HG03025 (cell line): Measurements from ENCODE around the gene CEACAM3.

Source experiments
- ATAC-seq: cut with Tn5 transposase; IDR thresholded peaks from one replicate; pipeline ENCODE4 v1.9.1; 2021; ENCODE audit warnings: mild to moderate bottlenecking, moderate library complexity; ENCODE audit not compliant: unreplicated experiment, low FRiP score

The CEACAM3 gene

DNA sequence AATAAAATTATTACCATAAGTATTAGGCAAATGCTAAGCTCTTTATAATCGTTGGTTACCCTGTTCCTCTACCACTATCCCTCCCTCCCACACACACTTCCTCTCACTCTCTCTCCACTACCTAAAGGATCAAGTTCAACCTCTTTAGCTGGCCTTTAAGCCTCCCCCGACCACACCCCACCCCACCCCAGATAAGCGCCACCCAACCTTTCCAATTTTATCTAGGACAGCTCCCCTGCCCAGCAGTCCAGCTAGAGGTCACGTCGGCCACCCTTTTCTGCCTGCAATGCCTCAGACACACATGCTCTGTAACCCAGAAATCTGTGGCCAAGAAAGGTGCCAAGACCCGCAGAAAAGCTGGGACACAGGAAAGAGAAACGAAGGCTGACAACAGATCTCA, 47.0 kb downstream of the CEACAM3 start:
- no peak for ATAC-seq

DNA sequence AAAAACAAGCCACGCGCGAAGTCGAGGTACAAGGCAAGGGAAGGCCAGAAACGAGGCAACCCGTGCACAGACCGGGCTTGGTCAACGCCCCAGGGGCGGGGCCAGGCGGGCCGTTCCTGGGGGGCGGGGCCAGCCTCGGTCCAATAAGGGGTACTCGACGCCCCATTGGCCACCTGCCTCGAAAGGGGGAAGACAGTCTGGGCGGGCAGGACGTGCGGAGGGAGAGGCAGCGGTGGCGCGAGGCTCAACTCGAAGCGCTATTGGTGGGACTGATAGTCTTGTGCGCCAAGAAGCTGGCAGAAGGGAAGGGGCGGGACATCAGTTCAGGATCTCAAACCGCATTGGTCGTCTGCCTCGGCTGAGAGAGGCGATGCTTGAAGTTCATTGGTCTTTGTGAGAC, 48.2 kb downstream of the CEACAM3 start, which contains the start of gene LYPD4:
Gene LYPD4 (minus strand): TSS at position 83 of the 400 bp plus-strand sequence. CDS start 5,398 bp downstream, outside the sequence.
- no peak for ATAC-seq

DNA sequence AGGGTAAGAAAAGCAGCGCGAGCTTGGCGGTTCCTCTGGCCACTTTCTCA, 48.4 kb downstream of the CEACAM3 start, which contains the start of gene DMRTC2:
Gene DMRTC2 (plus strand): TSS at position 42 of the 50 bp plus-strand sequence. CDS start 2,387 bp downstream, outside the sequence.
- ATAC-seq = no peak

DNA sequence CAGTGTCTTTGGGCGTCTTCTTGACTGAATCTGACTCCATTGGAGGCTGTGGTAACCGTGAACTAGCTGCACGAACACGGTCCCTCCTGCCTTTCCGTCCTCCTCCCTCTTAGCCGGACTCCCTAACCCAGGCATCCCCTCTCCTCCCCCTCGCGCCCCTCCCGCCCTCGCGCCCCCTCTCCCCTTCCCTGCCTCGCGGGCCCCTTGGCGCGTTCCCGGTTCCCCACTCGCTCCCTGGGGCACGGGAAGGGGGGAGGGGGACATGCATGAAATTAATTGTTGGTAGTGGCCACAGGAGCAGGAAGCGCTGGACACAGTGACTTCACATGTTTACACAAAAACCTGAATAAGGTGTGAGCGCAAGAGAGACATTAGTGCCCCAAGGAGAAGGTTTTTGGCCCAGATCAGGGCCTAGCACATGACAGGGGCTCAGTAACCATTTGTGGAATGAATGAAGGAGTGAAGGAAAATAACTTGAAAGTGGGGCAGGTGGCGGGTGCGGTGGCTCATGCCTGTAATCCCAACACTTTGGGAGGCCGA, 48.7 kb downstream of the CEACAM3 start:
- ATAC-seq = no peak

DNA sequence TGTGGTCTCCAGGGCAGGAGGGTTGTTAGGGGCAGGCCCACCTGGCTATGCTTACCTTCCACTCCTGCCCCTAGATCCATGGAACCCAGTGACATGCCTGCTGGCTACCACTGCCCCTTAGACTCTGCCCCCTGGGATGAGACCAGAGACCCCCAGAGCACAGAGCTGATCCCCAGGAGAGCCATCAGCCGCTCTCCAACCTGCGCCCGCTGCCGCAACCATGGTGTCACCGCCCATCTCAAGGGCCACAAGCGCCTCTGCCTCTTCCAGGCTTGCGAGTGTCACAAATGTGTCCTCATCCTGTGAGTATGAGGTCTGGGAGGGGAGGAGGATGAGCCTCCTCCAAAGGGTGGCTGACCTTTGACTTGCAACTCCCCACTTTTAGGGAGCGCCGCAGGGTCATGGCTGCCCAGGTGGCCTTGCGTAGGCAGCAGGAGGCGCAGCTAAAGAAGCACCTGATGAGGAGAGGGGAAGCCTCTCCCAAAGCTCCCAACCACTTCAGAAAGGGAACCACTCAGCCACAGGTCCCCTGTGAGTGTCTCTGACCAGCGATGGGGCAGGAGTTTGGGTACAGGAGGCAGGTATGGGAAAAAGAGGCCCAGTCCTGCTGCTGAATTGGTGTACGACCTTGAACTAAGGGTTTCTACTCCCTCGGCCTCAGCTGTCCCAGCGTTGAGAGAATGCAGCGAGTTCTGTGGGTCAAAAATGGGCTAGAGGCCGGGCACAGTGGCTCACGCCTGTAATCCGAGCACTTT, 51.1 kb downstream of the CEACAM3 start:
- ATAC-seq = no peak

DNA sequence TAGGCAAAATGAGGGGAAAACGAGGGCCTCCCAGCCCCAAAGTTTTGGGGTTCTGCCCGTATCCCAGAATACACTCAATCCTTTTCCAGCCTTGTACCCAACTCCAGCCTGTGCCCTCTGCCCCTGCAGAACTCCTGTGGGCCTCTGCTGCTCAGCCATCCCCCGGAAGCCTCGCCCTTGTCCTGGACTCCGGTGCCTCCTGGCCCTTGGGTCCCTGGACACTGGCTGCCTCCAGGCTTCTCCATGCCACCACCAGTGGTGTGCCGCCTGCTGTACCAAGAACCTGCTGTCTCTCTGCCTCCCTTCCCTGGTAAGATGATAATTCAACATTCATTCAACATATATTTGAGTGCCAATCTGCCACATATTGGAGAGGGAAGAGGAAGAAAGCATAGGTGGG, 52.3 kb downstream of the CEACAM3 start:
- no peak for ATAC-seq

DNA sequence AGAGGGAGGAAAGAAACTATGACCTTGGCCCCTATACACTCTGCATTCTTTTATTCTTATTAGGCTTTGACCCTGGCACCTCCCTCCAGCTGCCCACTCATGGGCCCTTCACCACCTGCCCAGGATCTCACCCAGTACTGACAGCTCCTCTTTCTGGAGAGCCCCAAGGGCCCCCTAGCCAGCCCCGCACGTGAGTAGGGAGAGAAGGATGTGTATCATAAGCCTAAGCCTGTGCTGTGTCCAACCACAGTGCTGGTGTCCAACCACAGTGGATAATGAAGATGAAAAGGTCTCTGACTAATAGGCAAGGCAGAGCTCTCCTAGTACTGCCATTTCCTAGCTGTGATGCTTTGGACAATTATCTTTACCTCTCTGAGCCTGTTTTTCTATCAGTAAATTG, 52.7 kb downstream of the CEACAM3 start:
- no peak for ATAC-seq

DNA sequence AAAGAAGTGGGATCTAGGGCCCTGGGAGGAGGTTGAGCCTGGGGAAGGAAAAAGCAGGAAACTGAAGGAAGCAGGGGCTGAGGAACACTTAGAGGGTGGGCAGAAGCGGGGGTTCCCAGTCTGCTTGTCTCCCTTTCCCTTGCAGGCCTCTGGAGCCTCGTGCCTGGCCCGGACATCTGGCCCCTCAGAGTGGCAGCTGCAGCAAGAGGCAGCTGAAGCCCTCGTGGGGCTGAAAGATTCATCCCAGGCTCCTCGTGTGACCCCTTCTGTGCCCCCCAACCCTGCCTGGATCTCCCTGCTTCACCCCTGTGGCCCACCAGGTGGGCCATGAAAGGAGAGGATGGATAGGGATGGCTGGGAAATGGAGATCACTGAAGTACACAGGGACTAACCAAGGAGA, 54.0 kb downstream of the CEACAM3 start:
- no peak for ATAC-seq

DNA sequence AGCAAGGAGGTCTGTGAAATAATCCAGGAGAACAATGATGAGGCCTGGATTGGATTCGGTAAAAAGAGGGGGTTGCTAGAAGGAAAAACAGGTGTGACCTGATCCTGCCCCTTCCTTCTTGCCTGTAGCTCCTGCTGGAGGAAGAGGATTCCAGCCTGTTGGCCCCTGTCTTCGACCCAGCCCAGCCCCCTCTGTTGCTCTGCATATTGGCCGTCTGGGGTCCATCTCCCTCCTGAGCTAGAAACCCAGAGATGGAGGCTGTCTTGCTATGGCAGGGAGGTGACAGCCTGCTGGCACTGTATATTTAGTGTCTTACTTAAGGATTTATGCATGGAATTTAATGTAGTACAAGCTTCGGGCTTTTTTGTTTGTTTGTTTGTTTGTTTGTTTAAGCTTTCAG, 55.1 kb downstream of the CEACAM3 start:
- no peak for ATAC-seq

DNA sequence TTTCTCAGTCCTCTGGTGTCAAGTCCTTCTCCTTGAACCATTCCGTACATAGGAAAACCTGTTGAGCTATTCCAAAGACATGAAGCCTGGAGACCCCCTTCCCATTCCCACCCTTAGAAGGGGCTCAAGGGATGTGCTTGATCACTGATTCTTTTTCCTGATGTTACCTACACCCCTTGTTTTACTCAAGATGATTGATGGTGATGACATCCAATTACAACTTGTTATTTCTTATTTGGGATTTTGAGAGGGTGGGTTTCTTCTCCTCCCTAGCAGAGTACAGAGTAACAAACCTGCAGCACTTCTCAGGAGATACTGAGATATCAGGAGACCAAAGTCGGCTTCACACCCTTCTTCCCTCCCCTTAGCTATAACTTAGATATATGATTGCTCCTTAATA, 57.0 kb downstream of the CEACAM3 start:
- ATAC-seq = no peak

DNA sequence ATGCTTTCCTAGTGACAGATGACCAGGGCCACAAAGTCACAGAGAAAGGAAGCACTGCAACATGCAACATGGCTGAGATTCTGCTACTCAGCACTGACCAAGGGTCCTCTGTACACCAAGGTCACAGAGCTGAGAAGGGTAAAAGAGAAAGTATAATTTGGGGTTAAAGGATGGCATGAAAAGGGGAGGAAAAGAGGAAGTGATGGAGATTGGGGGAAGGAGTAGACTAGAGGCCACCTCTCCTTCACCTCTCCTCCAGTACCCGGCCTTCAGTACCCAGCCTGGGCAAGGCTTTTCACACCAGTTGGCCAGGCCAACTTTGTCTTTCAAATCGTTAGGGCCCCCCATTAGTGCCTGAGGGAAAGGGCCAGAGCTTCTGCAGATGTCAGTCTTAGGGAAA, 57.4 kb downstream of the CEACAM3 start:
- no peak for ATAC-seq

DNA sequence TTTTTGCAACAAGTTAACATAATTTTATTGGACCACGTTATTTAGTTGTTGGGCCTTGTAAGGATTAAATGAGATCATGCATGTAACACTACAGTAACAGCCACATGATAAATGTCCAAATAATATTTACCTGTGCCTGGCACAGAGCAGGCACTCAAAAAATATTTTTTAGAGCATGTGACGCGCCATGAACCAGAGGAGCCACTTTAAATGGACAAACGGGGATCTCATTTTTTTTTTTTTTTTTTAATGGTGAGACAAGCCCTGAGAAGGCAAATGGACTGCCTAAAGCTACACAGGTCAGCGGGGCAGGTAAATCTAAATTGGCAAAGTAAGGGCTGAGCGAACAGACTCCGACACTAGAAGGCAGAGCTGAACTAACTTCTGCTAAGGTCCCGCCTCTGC, 62.8 kb downstream of the CEACAM3 start:
- ATAC-seq = no peak

DNA sequence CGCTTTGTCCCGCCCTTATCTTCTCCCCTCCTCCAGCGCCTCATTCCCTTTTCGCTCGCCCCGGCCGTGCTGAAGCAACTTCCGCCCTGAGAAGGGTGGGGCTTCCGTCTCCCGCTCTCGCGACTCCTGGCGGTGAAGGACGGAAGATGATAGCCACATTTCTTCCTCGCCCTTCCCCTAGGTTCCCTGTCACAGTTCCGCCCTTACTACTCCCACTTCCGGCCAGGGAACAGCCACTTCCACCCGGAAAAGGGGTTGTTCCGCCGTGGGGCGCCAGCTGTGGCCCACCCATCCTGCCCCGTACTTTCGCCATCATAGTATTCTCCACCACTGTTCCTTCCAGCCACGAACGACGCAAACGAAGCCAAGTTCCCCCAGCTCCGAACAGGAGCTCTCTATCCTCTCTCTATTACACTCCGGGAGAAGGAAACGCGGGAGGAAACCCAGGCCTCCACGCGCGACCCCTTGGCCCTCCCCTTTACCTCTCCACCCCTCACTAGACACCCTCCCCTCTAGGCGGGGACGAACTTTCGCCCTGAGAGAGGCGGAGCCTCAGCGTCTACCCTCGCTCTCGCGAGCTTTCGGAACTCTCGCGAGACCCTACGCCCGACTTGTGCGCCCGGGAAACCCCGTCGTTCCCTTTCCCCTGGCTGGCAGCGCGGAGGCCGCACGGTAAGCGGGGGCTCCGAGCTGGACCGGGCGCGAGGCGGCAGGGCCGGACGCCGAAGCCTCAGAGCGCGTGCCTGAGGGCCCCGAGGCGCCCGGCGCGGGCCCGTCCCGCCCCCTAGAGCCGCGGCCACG, 63.4 kb downstream of the CEACAM3 start, which contains the start of gene RPS19:
Gene RPS19 (plus strand): TSS at position 638 of the 801 bp plus-strand sequence. CDS start 520 bp downstream, outside the sequence.
- ATAC-seq = peak; percentile 76

DNA sequence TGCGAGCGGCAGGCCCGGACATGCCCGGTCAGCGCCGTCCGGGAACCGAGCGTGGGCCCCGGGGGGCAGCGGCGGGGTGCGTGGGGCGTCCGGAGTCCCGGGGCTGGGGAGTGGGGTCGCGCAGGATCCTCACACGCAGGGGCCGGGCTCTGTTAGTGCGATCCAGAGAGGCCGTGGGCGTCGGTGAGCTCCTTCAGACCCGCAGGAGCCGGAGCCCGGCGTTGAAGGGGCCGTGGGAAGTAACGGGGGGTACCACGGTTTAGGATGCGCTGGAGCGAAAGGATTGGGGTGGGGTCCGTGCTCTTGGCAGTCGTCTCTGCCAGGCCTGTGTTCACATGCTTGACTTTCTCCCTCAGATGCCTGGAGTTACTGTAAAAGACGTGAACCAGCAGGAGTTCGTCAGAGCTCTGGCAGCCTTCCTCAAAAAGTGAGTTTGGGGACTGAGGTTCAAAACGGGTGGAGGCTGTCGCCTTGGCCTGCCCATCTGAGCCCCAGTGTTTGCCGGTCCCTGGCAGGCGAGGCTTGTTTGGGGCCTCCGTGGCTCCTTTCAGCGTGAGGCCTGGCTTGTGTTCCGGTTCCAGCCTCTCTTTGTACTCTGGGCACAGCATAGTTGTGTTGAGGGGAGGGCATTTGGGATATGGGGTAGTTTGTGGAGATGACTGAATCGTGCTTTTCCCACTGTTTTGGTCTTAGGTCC, 64.2 kb downstream of the CEACAM3 start:
- no peak for ATAC-seq
